ENCODE results near the gene SLC17A3.

GRCh38 chr6:25900843-25901242, 26.8 kb upstream of the SLC17A3 start:
- TF ChIP-seq, protein P1, sequence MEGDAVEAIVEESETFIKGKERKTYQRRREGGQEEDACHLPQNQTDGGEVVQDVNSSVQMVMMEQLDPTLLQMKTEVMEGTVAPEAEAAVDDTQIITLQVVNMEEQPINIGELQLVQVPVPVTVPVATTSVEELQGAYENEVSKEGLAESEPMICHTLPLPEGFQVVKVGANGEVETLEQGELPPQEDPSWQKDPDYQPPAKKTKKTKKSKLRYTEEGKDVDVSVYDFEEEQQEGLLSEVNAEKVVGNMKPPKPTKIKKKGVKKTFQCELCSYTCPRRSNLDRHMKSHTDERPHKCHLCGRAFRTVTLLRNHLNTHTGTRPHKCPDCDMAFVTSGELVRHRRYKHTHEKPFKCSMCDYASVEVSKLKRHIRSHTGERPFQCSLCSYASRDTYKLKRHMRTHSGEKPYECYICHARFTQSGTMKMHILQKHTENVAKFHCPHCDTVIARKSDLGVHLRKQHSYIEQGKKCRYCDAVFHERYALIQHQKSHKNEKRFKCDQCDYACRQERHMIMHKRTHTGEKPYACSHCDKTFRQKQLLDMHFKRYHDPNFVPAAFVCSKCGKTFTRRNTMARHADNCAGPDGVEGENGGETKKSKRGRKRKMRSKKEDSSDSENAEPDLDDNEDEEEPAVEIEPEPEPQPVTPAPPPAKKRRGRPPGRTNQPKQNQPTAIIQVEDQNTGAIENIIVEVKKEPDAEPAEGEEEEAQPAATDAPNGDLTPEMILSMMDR (IDR thresholded peaks at IDR 0.05) = no peak
- TF ChIP-seq POLR2A (IDR thresholded peaks at IDR 0.05) = no peak
